GM21390 (cell line): Measurements from ENCODE around the gene CCT7.

Experiments
- ATAC-seq: cut with Tn5 transposase; IDR thresholded peaks from one replicate; pipeline ENCODE4 v1.9.1; 2021; ENCODE audit not compliant: unreplicated experiment

CCT7 gene

DNA sequence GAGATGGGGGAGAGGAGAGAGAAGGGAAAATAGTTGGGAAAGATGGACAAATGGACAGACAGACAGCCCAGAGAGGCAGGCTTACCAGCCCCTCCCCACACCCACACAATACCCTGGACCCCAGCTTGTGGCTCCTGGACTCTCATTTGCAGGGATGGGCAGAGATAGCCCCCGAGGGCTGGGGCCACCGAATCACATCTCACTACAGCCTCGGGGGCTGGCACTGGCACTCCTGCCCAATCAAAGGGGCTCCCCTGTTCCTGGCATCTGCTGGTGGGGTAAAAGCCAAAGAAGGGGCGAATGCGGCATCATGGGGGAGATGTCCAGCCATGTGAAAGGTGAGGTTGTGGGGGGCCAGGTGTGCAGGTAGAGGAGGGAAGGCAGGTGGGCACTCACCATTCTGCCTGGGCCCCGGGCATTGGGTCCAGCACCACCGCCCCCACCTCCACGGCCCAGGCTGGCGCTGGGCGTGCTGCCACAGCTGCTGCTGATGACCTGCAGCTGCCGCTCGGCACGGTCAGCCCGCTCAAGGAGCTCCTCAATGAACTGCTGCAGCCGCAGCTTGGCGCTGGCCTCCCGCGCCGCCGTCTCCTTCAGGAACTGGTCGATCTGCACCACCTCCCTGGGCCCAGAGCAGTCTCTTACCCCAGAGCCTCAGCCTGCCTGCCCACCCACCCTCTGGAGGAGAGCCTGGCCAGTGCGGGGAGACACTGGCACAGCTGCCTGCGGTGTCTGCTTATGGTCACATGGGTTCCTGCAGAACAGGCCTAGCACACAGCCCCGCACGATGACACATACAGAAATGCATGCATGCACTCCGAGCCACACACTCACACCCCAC is 32.2 kb downstream of the CCT7 start:
- no peak for ATAC-seq

GRCh38 chr2:73267008-73267407 is 32.9 kb downstream of the CCT7 start:
- no peak for ATAC-seq

GRCh38 chr2:73268366-73268829 is 34.3 kb downstream of the CCT7 start:
- ATAC-seq = no peak

DNA sequence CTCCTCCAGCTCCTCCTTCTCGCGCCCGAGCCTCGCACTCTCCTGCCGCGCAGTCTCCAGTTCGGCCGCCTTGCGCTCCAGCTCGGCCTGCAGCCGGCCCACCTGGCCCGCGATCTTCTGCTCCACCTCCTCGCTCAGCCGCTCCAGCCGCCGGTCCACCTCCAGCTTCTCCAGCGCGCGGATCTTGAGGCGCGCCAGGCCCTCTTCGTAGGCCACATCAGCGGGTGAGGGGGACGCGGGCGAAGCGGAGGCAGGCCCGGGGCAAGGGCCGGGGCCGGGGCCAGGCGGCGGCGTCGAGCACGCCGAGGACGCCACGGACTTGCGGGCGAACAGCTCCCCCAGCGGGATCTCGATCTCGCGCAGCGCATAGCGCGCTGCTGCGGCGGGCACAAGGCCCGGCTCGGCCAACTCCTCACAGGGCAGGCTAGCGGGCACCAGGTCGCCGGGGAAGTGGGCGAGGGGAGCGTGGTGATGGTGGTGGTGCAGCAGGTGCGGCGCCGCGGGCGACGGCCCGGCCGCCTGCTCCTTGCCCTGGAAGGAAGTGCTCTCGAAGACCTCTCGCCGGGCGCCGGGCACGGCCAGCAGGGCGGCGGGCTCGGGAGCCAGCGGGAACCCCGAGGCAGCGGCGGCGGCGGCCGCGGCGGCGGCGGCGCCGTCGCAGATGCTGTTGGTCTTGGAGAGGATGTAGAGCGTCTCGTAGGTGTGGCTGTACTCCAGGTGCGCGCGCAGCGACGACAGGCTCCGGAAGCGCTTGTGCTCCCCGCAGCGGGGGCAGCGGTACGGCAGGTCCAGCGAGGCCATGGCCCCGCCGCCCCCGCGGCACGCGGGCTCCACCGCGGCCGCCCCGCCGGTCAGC is 35.0 kb downstream of the CCT7 start:
- ATAC-seq = no peak

DNA sequence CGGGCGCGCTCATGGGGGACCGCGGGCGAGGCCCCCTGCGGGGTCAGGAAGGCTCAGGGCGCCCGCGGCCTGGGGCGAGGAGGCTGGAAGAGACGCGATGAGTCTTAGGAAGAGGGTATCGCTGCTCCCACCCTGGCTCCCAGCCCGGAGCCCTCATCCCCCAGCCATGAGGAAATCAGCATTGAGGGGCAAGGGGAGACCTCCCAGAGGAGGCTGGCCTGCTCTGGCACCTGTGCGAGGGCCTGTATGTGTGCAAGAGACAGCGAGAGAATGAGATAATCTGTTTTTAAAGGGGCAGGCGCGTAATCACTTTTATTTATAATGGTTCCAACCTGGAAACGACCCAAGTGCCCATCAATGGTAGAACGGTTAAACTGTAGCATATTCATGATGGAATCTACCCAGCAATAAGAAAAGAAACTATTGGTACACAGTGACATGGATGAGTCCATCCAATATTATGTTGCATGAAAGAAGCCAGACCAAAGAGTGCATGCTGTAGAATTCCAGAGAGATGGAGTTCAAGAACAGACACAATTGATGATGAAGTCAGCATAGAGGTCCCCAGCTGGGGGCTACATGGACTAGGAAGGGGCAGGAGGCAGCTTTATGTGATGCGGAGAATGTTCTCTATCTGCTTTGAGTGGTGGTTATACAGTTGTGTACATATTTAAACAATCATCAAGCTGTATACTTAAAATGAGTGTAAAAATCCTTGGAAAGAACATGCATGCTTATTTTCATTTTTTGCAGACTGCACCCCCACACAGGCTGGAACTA is 35.8 kb downstream of the CCT7 start:
- ATAC-seq = no peak

- no peak for ATAC-seq
Measured at GRCh38 chr2:73272270-73272669, 38.2 kb downstream of the CCT7 start.

GRCh38 chr2:73279852-73280251 is 45.7 kb downstream of the CCT7 start:
- no peak for ATAC-seq

GRCh38 chr2:73281244-73281643 is 47.1 kb downstream of the CCT7 start:
- ATAC-seq = no peak

- no peak for ATAC-seq
Measured at GRCh38 chr2:73282924-73283544, 48.9 kb downstream of the CCT7 start.

- ATAC-seq = peak; percentile 22
Measured at GRCh38 chr2:73283545-73284295, 49.6 kb downstream of the CCT7 start.

GRCh38 chr2:73284296-73285158 is 50.4 kb downstream of the CCT7 start, which contains the start of gene FBXO41:
Gene FBXO41 (minus strand): TSS chr2:73284478. CDS start chr2:73269630, 14,848 bp downstream.
- ATAC-seq = peak; percentile 79

GRCh38 chr2:73285159-73285739 is 51.1 kb downstream of the CCT7 start:
- peak; percentile 54 for ATAC-seq

- no peak for ATAC-seq
Measured at GRCh38 chr2:73286134-73286655, 52.1 kb downstream of the CCT7 start.

DNA sequence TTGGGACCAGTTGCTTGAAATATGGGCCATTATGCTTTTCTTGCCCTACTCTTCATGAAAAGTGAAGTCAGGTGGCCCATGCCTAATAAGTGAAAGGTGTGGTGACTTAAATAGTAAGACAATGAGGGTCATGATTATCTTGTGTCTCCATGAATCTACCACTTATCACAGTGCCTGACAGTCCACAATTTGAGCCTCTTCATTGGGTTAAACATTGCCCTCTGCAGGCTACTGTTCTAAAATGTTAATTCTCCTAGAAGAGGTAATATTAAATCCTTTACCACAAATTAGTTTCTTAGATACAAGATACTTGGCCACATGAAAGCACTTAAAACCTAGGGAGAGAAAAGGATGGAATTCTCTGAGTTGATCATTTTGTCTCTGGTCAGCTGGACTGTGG is 55.2 kb downstream of the CCT7 start:
- ATAC-seq = no peak

- no peak for ATAC-seq
Measured at GRCh38 chr2:73290049-73290839, 56.1 kb downstream of the CCT7 start.

DNA sequence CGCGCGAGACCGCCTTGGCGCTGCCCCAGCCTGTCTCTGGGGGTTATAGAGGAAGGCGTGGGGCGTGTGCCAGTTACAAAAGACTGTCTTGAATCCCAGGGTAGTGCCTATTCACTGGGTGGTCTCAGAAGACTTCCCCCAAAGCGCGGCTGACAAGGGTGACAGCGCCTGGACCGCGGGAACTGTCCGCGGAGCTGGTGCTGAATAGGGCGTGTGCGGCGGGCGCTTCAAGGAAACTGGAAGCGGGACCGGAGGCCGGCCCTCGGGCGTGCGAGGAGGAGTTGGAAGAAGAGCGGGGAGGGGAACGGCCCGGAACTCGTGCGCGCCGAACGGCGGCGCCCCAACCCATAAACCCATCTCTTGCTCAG is 57.0 kb downstream of the CCT7 start:
- ATAC-seq = no peak

GRCh38 chr2:73291461-73292315 is 57.6 kb downstream of the CCT7 start:
- ATAC-seq = no peak
